ENCODE measurements around the gene PLA2G6.

GRCh38 chr22:38171927-38172831 lies 9.5 kb downstream of the PLA2G6 start:
- TF ChIP-seq SMC3 (IDR thresholded peaks at IDR 0.05; ENCODE audit: low read depth, low read length) (no peak), RAD21 (IDR thresholded peaks at IDR 0.05; ENCODE audit: low read length) (no peak), CTCF (conservative IDR thresholded peaks at IDR 0.05; ENCODE audit: low read depth, low read length) (no peak), USF2 (IDR thresholded peaks at IDR 0.05; ENCODE audit: low read depth, low read length) (no peak), MXI1 (IDR thresholded peaks at IDR 0.05; ENCODE audit: borderline replicate concordance, low read depth, low read length) (no peak), POLR2A (IDR thresholded peaks at IDR 0.05; ENCODE audit: low read depth, low read length) (no peak), CEBPB (IDR thresholded peaks at IDR 0.05; ENCODE audit: low read depth, low read length) (no peak), MAFK (IDR thresholded peaks at IDR 0.05; ENCODE audit: low read depth, low read length) (no peak)

Measured in IMR-90 (cell line).